Ishikawa (cell line): ENCODE results near the gene PRDM7.

ENCODE experiments used
- CEBPB ChIP-seq: IDR thresholded peaks from 2 replicates; pipeline ENCODE4 v1.6.1; 2012
- CREB1 ChIP-seq: IDR thresholded peaks from 2 replicates; pipeline ENCODE4 v1.6.1; 2012; ENCODE audit warnings: low read depth
- EP300 ChIP-seq: IDR thresholded peaks from 2 replicates; pipeline ENCODE4 v1.6.1; 2012; ENCODE audit warnings: borderline replicate concordance
- NFIC ChIP-seq: IDR thresholded peaks from 2 replicates; pipeline ENCODE4 v1.6.1; 2012
- RAD21 ChIP-seq: IDR thresholded peaks from 2 replicates; pipeline ENCODE4 v1.6.1; 2012; ENCODE audit warnings: low read depth
- TAF1 ChIP-seq: IDR thresholded peaks from 2 replicates; pipeline ENCODE4 v1.6.1; 2012; ENCODE audit warnings: low read depth, mild to moderate bottlenecking
- ZBTB7A ChIP-seq: IDR thresholded peaks from 2 replicates; pipeline ENCODE4 v1.6.1; 2012; ENCODE audit warnings: low read depth
- TF ChIP-seq, protein P1 (sequence below): IDR thresholded peaks from 2 replicates; pipeline ENCODE4 v1.6.1; 2012; ENCODE audit warnings: low read depth, mild to moderate bottlenecking
- TF ChIP-seq, protein P2 (sequence below): IDR thresholded peaks from 2 replicates; pipeline ENCODE4 v1.6.1; 2012
- TF ChIP-seq, protein P3 (sequence below): IDR thresholded peaks from 2 replicates; pipeline ENCODE4 v1.6.1; 2012

DNA sequence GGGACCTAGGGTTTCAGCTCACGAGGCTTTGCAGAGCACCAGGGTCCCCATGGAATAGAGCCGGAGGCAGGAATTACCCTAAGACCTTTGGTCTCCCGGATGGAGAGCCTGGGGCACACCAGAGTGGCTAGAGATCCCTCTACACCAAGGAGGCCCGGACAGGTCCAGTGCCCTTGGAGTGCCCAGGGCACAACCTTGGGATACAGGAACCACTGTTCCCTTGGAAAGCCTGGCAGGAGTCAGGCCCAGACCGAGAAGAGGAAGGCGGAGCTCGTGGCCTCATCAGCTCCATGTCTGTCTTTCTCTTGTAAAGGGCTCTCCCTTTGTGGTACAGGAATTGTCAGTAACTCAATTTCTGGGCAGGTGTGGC lies 54.1 kb downstream of the PRDM7 start:
- TF ChIP-seq TAF1, result no peak
- no peak for TF ChIP-seq RAD21
- TF ChIP-seq CREB1, result no peak
- TF ChIP-seq, protein P1, sequence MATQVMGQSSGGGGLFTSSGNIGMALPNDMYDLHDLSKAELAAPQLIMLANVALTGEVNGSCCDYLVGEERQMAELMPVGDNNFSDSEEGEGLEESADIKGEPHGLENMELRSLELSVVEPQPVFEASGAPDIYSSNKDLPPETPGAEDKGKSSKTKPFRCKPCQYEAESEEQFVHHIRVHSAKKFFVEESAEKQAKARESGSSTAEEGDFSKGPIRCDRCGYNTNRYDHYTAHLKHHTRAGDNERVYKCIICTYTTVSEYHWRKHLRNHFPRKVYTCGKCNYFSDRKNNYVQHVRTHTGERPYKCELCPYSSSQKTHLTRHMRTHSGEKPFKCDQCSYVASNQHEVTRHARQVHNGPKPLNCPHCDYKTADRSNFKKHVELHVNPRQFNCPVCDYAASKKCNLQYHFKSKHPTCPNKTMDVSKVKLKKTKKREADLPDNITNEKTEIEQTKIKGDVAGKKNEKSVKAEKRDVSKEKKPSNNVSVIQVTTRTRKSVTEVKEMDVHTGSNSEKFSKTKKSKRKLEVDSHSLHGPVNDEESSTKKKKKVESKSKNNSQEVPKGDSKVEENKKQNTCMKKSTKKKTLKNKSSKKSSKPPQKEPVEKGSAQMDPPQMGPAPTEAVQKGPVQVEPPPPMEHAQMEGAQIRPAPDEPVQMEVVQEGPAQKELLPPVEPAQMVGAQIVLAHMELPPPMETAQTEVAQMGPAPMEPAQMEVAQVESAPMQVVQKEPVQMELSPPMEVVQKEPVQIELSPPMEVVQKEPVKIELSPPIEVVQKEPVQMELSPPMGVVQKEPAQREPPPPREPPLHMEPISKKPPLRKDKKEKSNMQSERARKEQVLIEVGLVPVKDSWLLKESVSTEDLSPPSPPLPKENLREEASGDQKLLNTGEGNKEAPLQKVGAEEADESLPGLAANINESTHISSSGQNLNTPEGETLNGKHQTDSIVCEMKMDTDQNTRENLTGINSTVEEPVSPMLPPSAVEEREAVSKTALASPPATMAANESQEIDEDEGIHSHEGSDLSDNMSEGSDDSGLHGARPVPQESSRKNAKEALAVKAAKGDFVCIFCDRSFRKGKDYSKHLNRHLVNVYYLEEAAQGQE, result no peak
- no peak for TF ChIP-seq CEBPB
- no peak for TF ChIP-seq EP300
- TF ChIP-seq NFIC, result no peak
- no peak for TF ChIP-seq ZBTB7A
- TF ChIP-seq, protein P2, sequence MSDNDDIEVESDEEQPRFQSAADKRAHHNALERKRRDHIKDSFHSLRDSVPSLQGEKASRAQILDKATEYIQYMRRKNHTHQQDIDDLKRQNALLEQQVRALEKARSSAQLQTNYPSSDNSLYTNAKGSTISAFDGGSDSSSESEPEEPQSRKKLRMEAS, result no peak
- TF ChIP-seq, protein P3, sequence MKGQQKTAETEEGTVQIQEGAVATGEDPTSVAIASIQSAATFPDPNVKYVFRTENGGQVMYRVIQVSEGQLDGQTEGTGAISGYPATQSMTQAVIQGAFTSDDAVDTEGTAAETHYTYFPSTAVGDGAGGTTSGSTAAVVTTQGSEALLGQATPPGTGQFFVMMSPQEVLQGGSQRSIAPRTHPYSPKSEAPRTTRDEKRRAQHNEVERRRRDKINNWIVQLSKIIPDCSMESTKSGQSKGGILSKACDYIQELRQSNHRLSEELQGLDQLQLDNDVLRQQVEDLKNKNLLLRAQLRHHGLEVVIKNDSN, result no peak
